ENCODE data around the gene ZNF709.

- TF ChIP-seq, protein P1, sequence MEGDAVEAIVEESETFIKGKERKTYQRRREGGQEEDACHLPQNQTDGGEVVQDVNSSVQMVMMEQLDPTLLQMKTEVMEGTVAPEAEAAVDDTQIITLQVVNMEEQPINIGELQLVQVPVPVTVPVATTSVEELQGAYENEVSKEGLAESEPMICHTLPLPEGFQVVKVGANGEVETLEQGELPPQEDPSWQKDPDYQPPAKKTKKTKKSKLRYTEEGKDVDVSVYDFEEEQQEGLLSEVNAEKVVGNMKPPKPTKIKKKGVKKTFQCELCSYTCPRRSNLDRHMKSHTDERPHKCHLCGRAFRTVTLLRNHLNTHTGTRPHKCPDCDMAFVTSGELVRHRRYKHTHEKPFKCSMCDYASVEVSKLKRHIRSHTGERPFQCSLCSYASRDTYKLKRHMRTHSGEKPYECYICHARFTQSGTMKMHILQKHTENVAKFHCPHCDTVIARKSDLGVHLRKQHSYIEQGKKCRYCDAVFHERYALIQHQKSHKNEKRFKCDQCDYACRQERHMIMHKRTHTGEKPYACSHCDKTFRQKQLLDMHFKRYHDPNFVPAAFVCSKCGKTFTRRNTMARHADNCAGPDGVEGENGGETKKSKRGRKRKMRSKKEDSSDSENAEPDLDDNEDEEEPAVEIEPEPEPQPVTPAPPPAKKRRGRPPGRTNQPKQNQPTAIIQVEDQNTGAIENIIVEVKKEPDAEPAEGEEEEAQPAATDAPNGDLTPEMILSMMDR (conservative IDR thresholded peaks at IDR 0.05; ENCODE audit: low read depth, low read length) = no peak
- no peak for TF ChIP-seq POLR2A (IDR thresholded peaks at IDR 0.05; ENCODE audit: low read depth, low read length)
- TF ChIP-seq RCOR1 (IDR thresholded peaks at IDR 0.05; ENCODE audit: insufficient replicate concordance, low read length) = no peak
- TF ChIP-seq RFX5 (IDR thresholded peaks at IDR 0.05; ENCODE audit: low read depth, low read length) = no peak
Observed at GRCh38 chr19:12496480-12496879, 11.9 kb upstream of the ZNF709 start.
